Uterus (tissue), 2 donors: ENCODE results near the gene USP31.

ENCODE experiments used
- CTCF ChIP-seq, 4 experiments: fragments of 200-600 bp in 2 of 4; fragments of 450-650 bp in 2 of 4; sonication (generic) in 2 of 4; IDR thresholded peaks; one replicate each; pipeline ENCODE4 v1.5.1; 2016 to 2019; ENCODE audit warnings: antibody characterized with exemption in 4 of 4, mild to moderate bottlenecking in 2 of 4, moderate library complexity in 1 of 4
- POLR2A ChIP-seq, 2 donors: fragments of 450-650 bp; IDR thresholded peaks; one replicate each; pipeline ENCODE4 v1.6.1; 2016; ENCODE audit warnings: antibody characterized with exemption in 2 of 2, mild to moderate bottlenecking in 1 of 2, moderate library complexity in 1 of 2

- no peak for TF ChIP-seq CTCF (IDR thresholded peaks at IDR 0.05)
- TF ChIP-seq POLR2A (IDR thresholded peaks at IDR 0.05): no peak
Measured at GRCh38 chr16:23058576-23058975, 90.7 kb downstream of the USP31 start.
